Upper lobe of right lung (tissue), 1 donor: ENCODE data around the gene NBPF4. TPM values are rescaled to one million over a fixed set of nuclear protein-coding genes. Genes with fewer than 3 reads are reported as not detected.

Experiments used
- ATAC-seq: fragments of 200-7000 bp; cut with Tn5 transposase; one replicate; pipeline ENCODE4 v1.9.1; 2020; ENCODE audit warnings: mild to moderate bottlenecking, moderate library complexity
- DNase-seq: peaks from one replicate; pipeline ENCODE4 v3.0.0-alpha.2; 2020
- H3K27ac ChIP-seq: fragments of 200-600 bp; one replicate; pipeline ENCODE4 v1.8.0; 2022
- H3K27me3 ChIP-seq: fragments of 200-600 bp; one replicate; pipeline ENCODE4 v1.8.0; 2022; ENCODE audit warnings: mild to moderate bottlenecking
- H3K36me3 ChIP-seq: fragments of 200-600 bp; one replicate; pipeline ENCODE4 v1.8.0; 2022
- H3K4me1 ChIP-seq: fragments of 200-600 bp; one replicate; pipeline ENCODE4 v1.8.0; 2022
- H3K4me3 ChIP-seq: fragments of 200-600 bp; one replicate; pipeline ENCODE4 v1.8.0; 2022; ENCODE audit warnings: mild to moderate bottlenecking
- H3K9me3 ChIP-seq: fragments of 200-600 bp; one replicate; pipeline ENCODE4 v1.8.0; 2022
- CTCF ChIP-seq: fragments of 200-600 bp; IDR thresholded peaks from one replicate; pipeline ENCODE4 v1.8.0; 2022; ENCODE audit warnings: antibody characterized with exemption
- intact Hi-C: fragments of 100-400 bp; cut with DNase I; formaldehyde crosslinking; loops from one replicate; pipeline ENCODE4 v1.11.0; 2022
- total RNA-seq: library from RNA; stranded (reverse); fragmentation: NEBNext Ultra II Directional; extraction: Animal tissue kit (Norgen Biotek cat#: 25700); gene quantifications from one replicate; pipeline ENCODE4 v1.2.1, GENCODE V29; 2021
- donor health status: DM: no; HTN: yes; CAD: no; lungs with severe emphysema.

Gene NBPF4
- total RNA-seq, 1 donor from 2014 or later = not detected

GRCh38 chr1:108190686-108191416 is 53.0 kb downstream of the NBPF4 start:
- Histone ChIP-seq H3K27me3 (no peaks in the 10 kb centered on the region), H3K4me1 (no peaks in the 10 kb centered on the region), H3K4me3 (no peak overlapping the region), H3K9me3 (no peaks in the 10 kb centered on the region), H3K27ac (no peak overlapping the region), H3K36me3 (peaks cover 13% of the 10 kb centered on the region)
- ATAC-seq = peak; percentile 96
- intact Hi-C loops = no loop called here
- no peak for DNase-seq
- TF ChIP-seq CTCF = no peak

- intact Hi-C loops = no loop called here
- peaks cover 6% of the 10 kb centered on the region for H3K36me3 ChIP-seq
- ATAC-seq = no peak
- H3K27me3 ChIP-seq = no peaks in the 10 kb centered on the region
- TF ChIP-seq CTCF = no peak
- no peak overlapping the region for H3K27ac ChIP-seq
- no peaks in the 10 kb centered on the region for H3K4me1 ChIP-seq
- no peak overlapping the region for H3K4me3 ChIP-seq
- H3K9me3 ChIP-seq = no peaks in the 10 kb centered on the region
- DNase-seq = no peak
Measured at GRCh38 chr1:108190001-108190634, 53.8 kb downstream of the NBPF4 start.

GRCh38 chr1:108188801-108189200 is 55.1 kb downstream of the NBPF4 start:
- Histone ChIP-seq H3K4me1 (no peaks in the 10 kb centered on the region), H3K27me3 (no peaks in the 10 kb centered on the region), H3K9me3 (no peaks in the 10 kb centered on the region), H3K27ac (no peak overlapping the region), H3K4me3 (no peak overlapping the region), H3K36me3 (peaks cover 14% of the 10 kb centered on the region)
- no peak for ATAC-seq
- TF ChIP-seq CTCF = no peak
- DNase-seq = no peak
- intact Hi-C loops = no loop called here

- no peak overlapping the region for H3K4me3 ChIP-seq
- ATAC-seq (no peak), DNase-seq (no peak)
- H3K27me3 ChIP-seq = no peaks in the 10 kb centered on the region
- no peaks in the 10 kb centered on the region for H3K4me1 ChIP-seq
- peaks cover 58% of the 10 kb centered on the region for H3K36me3 ChIP-seq
- no peak for TF ChIP-seq CTCF
- no peak overlapping the region for H3K27ac ChIP-seq
- H3K9me3 ChIP-seq = no peaks in the 10 kb centered on the region
- intact Hi-C loops = no loop called here
Measured at GRCh38 chr1:108182959-108183700, 60.7 kb downstream of the NBPF4 start.

GRCh38 chr1:108179018-108179417 is 64.9 kb downstream of the NBPF4 start:
- no peaks in the 10 kb centered on the region for H3K4me1 ChIP-seq
- H3K36me3 ChIP-seq = peaks cover 63% of the 10 kb centered on the region
- TF ChIP-seq CTCF = no peak
- intact Hi-C loops = no loop called here
- no peaks in the 10 kb centered on the region for H3K27me3 ChIP-seq
- ATAC-seq = no peak
- no peaks in the 10 kb centered on the region for H3K9me3 ChIP-seq
- no peak overlapping the region for H3K27ac ChIP-seq
- DNase-seq = no peak
- H3K4me3 ChIP-seq = no peak overlapping the region

Other genes starting within 250 kb of the NBPF4 start
- gene SLC25A24, start 43.7 kb downstream of the NBPF4 start, total RNA-seq = 46.6 TPM
- not detected for gene NBPF6, start 206.3 kb upstream of the NBPF4 start, total RNA-seq